DND-41 (cell line): Measurements from ENCODE around the gene TMTC1.
A peak's percentile ranks its signal among the peaks of the same experiment; 100 is the strongest.

ENCODE experiments used
- ATAC-seq: fragments of 200-7000 bp; cut with Tn5 transposase; 3 replicates; pipeline ENCODE4 v1.9.1; 2021; ENCODE audit warnings: low read depth; ENCODE audit not compliant: insufficient read depth
- DNase-seq: peaks from one replicate; pipeline ENCODE4 v3.0.0-alpha.2; 2020
- H2AFZ ChIP-seq: 2 replicates; pipeline ENCODE4 v1.6.0; 2012; ENCODE audit warnings: low read depth, low read length
- H3K27ac ChIP-seq: 2 replicates; pipeline ENCODE4 v1.5.1; 2012; ENCODE audit warnings: low read length, inconsistent platforms
- H3K27me3 ChIP-seq: fragments of 200-600 bp; sonication (generic); 2 replicates; pipeline ENCODE4 v1.6.0; 2012; ENCODE audit warnings: low read length, mild to moderate bottlenecking, inconsistent platforms; ENCODE audit not compliant: insufficient read depth, poor library complexity
- H3K36me3 ChIP-seq: 2 replicates; pipeline ENCODE4 v1.5.1; 2012; ENCODE audit warnings: low read length, inconsistent platforms; ENCODE audit not compliant: insufficient read depth
- H3K4me1 ChIP-seq: 2 replicates; pipeline ENCODE4 v1.5.1; 2012; ENCODE audit warnings: mild to moderate bottlenecking, low read length; ENCODE audit not compliant: insufficient read depth
- H3K4me2 ChIP-seq: 2 replicates; pipeline ENCODE4 v1.6.0; 2012; ENCODE audit warnings: mild to moderate bottlenecking, moderate library complexity, low read length, inconsistent platforms; ENCODE audit not compliant: insufficient read depth
- H3K4me3 ChIP-seq, 2 experiments: fragments of 200-600 bp in 1 of 2; shearing (Covaris generic) in 1 of 2; 2 replicates each; pipeline ENCODE4 v1.5.1; 2012 to 2016; ENCODE audit warnings: inconsistent platforms in 2 of 2, low read length in 2 of 2, mild to moderate bottlenecking in 2 of 2, low read depth in 1 of 2, moderate library complexity in 1 of 2
- H3K79me2 ChIP-seq: 2 replicates; pipeline ENCODE4 v1.6.0; 2012; ENCODE audit warnings: low read length, inconsistent platforms; ENCODE audit not compliant: insufficient read depth
- H3K9ac ChIP-seq: 2 replicates; pipeline ENCODE4 v1.6.0; 2012; ENCODE audit warnings: low read depth, mild to moderate bottlenecking, inconsistent platforms, low read length, moderate library complexity
- H3K9me3 ChIP-seq: 2 replicates; pipeline ENCODE4 v1.5.1; 2012; ENCODE audit warnings: low read length, moderate library complexity, mild to moderate bottlenecking, inconsistent platforms; ENCODE audit not compliant: insufficient read depth, severe bottlenecking
- H4K20me1 ChIP-seq: 2 replicates; pipeline ENCODE4 v1.6.0; 2012; ENCODE audit warnings: low read length; ENCODE audit not compliant: insufficient read depth
- EZH2 ChIP-seq: IDR thresholded peaks from 3 replicates; pipeline ENCODE4 v1.6.1; 2012; ENCODE audit warnings: borderline replicate concordance, low read depth, mild to moderate bottlenecking, moderate library complexity, low read length, inconsistent platforms; ENCODE audit not compliant: severe bottlenecking
- TF ChIP-seq, protein P1 (sequence below): IDR thresholded peaks from 2 replicates; pipeline ENCODE4 v1.5.1; 2012; ENCODE audit warnings: borderline replicate concordance, low read length, moderate library complexity, mild to moderate bottlenecking; ENCODE audit not compliant: poor library complexity, severe bottlenecking; ENCODE audit errors: extremely low read depth

Gene TMTC1

DNA sequence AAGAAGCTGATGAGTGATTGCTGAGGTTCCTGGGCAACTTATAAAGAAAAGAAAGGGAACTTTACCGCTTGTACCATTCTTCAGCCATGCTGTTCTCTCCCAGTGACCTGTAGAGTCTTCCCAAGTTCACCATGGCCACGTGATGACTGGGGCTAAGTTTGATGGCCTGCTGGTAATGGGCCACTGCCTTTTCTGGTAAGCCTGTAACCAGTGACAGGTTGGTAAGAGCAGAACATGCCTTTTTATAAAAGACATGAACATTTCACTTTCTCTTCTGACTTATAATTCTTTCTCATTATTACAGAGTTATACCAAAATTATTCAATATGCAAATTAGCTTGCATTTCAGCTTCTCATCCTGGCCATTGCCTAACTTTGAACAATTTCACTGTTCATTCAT lies 265.3 kb downstream of the TMTC1 start:
- H3K27ac ChIP-seq: no peak overlapping the region
- no peaks in the 10 kb centered on the region for H3K36me3 ChIP-seq
- no peak overlapping the region for H2AFZ ChIP-seq
- H3K9me3 ChIP-seq: no peaks in the 10 kb centered on the region
- H3K4me2 ChIP-seq: no peak overlapping the region
- DNase-seq (no peak), ATAC-seq (no peak)
- H4K20me1 ChIP-seq: no peaks in the 10 kb centered on the region
- no peak overlapping the region for H3K9ac ChIP-seq
- H3K4me1 ChIP-seq: no peaks in the 10 kb centered on the region
- no peaks in the 10 kb centered on the region for H3K79me2 ChIP-seq
- TF ChIP-seq EZH2: no peak
- TF ChIP-seq, protein P1, sequence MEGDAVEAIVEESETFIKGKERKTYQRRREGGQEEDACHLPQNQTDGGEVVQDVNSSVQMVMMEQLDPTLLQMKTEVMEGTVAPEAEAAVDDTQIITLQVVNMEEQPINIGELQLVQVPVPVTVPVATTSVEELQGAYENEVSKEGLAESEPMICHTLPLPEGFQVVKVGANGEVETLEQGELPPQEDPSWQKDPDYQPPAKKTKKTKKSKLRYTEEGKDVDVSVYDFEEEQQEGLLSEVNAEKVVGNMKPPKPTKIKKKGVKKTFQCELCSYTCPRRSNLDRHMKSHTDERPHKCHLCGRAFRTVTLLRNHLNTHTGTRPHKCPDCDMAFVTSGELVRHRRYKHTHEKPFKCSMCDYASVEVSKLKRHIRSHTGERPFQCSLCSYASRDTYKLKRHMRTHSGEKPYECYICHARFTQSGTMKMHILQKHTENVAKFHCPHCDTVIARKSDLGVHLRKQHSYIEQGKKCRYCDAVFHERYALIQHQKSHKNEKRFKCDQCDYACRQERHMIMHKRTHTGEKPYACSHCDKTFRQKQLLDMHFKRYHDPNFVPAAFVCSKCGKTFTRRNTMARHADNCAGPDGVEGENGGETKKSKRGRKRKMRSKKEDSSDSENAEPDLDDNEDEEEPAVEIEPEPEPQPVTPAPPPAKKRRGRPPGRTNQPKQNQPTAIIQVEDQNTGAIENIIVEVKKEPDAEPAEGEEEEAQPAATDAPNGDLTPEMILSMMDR: no peak
- peaks cover 9% of the 10 kb centered on the region for H3K27me3 ChIP-seq
- H3K4me3 ChIP-seq: no peak overlapping the region

DNA sequence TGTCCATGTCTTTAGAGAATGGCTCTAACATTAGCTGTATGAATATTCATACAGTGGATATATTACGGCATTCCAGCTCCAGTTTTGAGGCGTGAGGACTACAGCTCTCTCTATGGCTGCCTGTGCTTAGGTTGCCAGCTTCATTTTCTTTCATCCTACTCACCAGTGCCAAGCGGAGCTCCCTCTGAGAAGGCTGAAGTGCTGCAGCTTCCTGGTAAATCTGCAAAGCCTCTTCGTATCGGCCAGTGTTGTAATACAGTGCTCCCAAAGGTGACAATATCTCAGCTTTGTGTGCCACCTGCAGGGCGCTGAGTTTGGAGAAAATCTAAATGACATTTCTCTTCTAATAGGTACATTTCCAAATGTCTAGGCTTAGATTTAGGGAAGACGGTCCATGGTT lies 266.5 kb downstream of the TMTC1 start:
- H3K27ac ChIP-seq: no peak overlapping the region
- no peaks in the 10 kb centered on the region for H4K20me1 ChIP-seq
- no peaks in the 10 kb centered on the region for H3K9me3 ChIP-seq
- no peak overlapping the region for H3K4me2 ChIP-seq
- H3K9ac ChIP-seq: no peak overlapping the region
- no peak for DNase-seq
- no peaks in the 10 kb centered on the region for H3K36me3 ChIP-seq
- TF ChIP-seq EZH2: no peak
- TF ChIP-seq, protein P1: peak; percentile 11
- no peak for ATAC-seq
- no peaks in the 10 kb centered on the region for H3K79me2 ChIP-seq
- no peaks in the 10 kb centered on the region for H3K4me1 ChIP-seq
- H2AFZ ChIP-seq: no peak overlapping the region
- H3K4me3 ChIP-seq: no peak overlapping the region
- H3K27me3 ChIP-seq: peaks cover 9% of the 10 kb centered on the region

DNA sequence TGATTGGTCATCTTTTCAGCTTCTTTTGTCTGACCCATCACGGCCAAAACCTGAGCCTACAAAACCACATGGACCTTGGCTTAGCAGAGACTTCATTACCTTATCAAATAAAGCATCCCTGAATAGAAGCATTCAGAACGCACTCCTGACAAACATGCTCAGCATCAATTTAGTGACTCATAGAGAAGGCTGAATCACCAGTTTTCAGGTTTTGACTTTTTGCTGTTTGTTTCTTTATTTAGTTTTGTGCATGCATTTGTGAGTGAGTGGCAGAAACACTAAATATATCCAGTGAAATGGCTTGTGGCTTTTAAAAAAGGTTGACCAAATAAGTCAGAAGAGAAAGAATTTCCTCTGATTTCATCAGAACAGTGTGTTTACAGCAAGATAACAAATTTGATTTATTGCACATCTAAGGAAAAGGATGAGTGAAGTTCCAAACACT lies 267.3 kb downstream of the TMTC1 start:
- H3K4me3 ChIP-seq: no peak overlapping the region
- no peak overlapping the region for H3K27ac ChIP-seq
- ATAC-seq: no peak

More for the DNA sequence above, 267.3 kb downstream of the TMTC1 start:
- H3K9me3 ChIP-seq: no peaks in the 10 kb centered on the region
- H3K36me3 ChIP-seq: no peaks in the 10 kb centered on the region
- H3K4me2 ChIP-seq: no peak overlapping the region
- no peaks in the 10 kb centered on the region for H3K4me1 ChIP-seq
- DNase-seq: no peak
- no peak overlapping the region for H2AFZ ChIP-seq
- no peaks in the 10 kb centered on the region for H3K79me2 ChIP-seq
- peaks cover 9% of the 10 kb centered on the region for H3K27me3 ChIP-seq
- H3K9ac ChIP-seq: no peak overlapping the region
- H4K20me1 ChIP-seq: no peaks in the 10 kb centered on the region
- TF ChIP-seq, protein P1: no peak
- no peak for TF ChIP-seq EZH2
